ENCODE measurements around the gene SERPINA3.

GRCh38 chr14:94591871-94592270 lies 20.3 kb upstream of the SERPINA3 start:
- TF ChIP-seq POLR2AphosphoS5 (IDR thresholded peaks at IDR 0.05; ENCODE audit: low read depth, low read length) (no peak), TAF1 (IDR thresholded peaks at IDR 0.05; ENCODE audit: borderline replicate concordance, insufficient read depth, low read length) (no peak), SIN3A (IDR thresholded peaks at IDR 0.05; ENCODE audit: borderline replicate concordance, insufficient read depth, low read length) (no peak), FOXP2 (optimal IDR thresholded peaks at IDR 0.05; ENCODE audit: borderline replicate concordance, extremely low read depth, extremely low read length, insufficient read depth) (no peak)
- TF ChIP-seq, protein P1, sequence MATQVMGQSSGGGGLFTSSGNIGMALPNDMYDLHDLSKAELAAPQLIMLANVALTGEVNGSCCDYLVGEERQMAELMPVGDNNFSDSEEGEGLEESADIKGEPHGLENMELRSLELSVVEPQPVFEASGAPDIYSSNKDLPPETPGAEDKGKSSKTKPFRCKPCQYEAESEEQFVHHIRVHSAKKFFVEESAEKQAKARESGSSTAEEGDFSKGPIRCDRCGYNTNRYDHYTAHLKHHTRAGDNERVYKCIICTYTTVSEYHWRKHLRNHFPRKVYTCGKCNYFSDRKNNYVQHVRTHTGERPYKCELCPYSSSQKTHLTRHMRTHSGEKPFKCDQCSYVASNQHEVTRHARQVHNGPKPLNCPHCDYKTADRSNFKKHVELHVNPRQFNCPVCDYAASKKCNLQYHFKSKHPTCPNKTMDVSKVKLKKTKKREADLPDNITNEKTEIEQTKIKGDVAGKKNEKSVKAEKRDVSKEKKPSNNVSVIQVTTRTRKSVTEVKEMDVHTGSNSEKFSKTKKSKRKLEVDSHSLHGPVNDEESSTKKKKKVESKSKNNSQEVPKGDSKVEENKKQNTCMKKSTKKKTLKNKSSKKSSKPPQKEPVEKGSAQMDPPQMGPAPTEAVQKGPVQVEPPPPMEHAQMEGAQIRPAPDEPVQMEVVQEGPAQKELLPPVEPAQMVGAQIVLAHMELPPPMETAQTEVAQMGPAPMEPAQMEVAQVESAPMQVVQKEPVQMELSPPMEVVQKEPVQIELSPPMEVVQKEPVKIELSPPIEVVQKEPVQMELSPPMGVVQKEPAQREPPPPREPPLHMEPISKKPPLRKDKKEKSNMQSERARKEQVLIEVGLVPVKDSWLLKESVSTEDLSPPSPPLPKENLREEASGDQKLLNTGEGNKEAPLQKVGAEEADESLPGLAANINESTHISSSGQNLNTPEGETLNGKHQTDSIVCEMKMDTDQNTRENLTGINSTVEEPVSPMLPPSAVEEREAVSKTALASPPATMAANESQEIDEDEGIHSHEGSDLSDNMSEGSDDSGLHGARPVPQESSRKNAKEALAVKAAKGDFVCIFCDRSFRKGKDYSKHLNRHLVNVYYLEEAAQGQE (IDR thresholded peaks at IDR 0.05; ENCODE audit: insufficient read depth in 1 of 2, low read depth in 2 of 2, low read length in 2 of 2): no peak
